ENCODE data around the gene OOSP3.

GRCh38 chr11:59849129-59849528 lies 29.5 kb upstream of the OOSP3 start:
- no peak for TF ChIP-seq POLR2A (IDR thresholded peaks at IDR 0.05; ENCODE audit: low read depth, low read length)
- no peak for TF ChIP-seq POLR2AphosphoS5 (IDR thresholded peaks at IDR 0.05; ENCODE audit: low read depth, low read length)
- no peak for TF ChIP-seq TAF1 (IDR thresholded peaks at IDR 0.05; ENCODE audit: borderline replicate concordance, low read depth, low read length)
